Uterus (tissue), 4 donors: ENCODE data around the gene RRBP1. TPM values are rescaled to one million over a fixed set of nuclear protein-coding genes. Genes with fewer than 3 reads are reported as not detected.

Source experiments
- DNase-seq, 2 donors: peaks; one replicate each; pipeline ENCODE4 v3.0.0-alpha.2; 2019 to 2020
- H3K27ac ChIP-seq, 2 donors: fragments of 200-600 bp; sonication (generic); 1 replicate in 1 of 2; 2 replicates in 1 of 2; pipeline ENCODE4 v1.5.1; 2016 to 2018
- H3K27me3 ChIP-seq, 2 donors: fragments of 200-600 bp; sonication (generic); one replicate each; pipeline ENCODE4 v1.5.1; 2018 to 2019; ENCODE audit warnings: control low read depth in 1 of 2
- H3K36me3 ChIP-seq, 2 donors: fragments of 200-600 bp; sonication (generic); one replicate each; pipeline ENCODE4 v1.5.1; 2019; ENCODE audit warnings: control low read depth in 1 of 2
- H3K4me1 ChIP-seq, 2 donors: fragments of 200-600 bp; sonication (generic); one replicate each; pipeline ENCODE4 v1.5.1; 2018 to 2019; ENCODE audit warnings: control low read depth in 1 of 2
- H3K4me3 ChIP-seq, 2 donors: fragments of 200-600 bp; sonication (generic); 1 replicate in 1 of 2; 2 replicates in 1 of 2; pipeline ENCODE4 v1.5.1; 2018 to 2019; ENCODE audit warnings: mild to moderate bottlenecking in 1 of 2
- H3K9me3 ChIP-seq, 2 donors: fragments of 200-600 bp; sonication (generic); one replicate each; pipeline ENCODE4 v1.5.1; 2019; ENCODE audit warnings: control low read depth in 1 of 2
- CTCF ChIP-seq, 4 experiments: fragments of 200-600 bp in 2 of 4; fragments of 450-650 bp in 2 of 4; sonication (generic) in 2 of 4; IDR thresholded peaks; one replicate each; pipeline ENCODE4 v1.5.1; 2016 to 2019; ENCODE audit warnings: antibody characterized with exemption in 4 of 4, mild to moderate bottlenecking in 2 of 4, moderate library complexity in 1 of 4
- POLR2A ChIP-seq, 2 donors: fragments of 450-650 bp; IDR thresholded peaks; one replicate each; pipeline ENCODE4 v1.6.1; 2016; ENCODE audit warnings: antibody characterized with exemption in 2 of 2, mild to moderate bottlenecking in 1 of 2, moderate library complexity in 1 of 2
- intact Hi-C: fragments of 100-400 bp; cut with DNase I; formaldehyde crosslinking; loops from one replicate; pipeline ENCODE4 v1.15.1; 2023; ENCODE audit warnings: low total_unique reads
- total RNA-seq, 4 donors: library from RNA; depleted of rRNA in 3 of 4; stranded (reverse); fragments of >200 nt in 3 of 4; gene quantifications; one replicate each; pipeline versions ENCODE4 v1.1.0 to v1.2.4, GENCODE V29; 2014 to 2023
- donor health status: DM: yes; HTN: yes; CAD: no.

RRBP1 gene
- total RNA-seq, 4 donors from 2014 or later = 13.2 to 172 (median 96.9) TPM

DNA sequence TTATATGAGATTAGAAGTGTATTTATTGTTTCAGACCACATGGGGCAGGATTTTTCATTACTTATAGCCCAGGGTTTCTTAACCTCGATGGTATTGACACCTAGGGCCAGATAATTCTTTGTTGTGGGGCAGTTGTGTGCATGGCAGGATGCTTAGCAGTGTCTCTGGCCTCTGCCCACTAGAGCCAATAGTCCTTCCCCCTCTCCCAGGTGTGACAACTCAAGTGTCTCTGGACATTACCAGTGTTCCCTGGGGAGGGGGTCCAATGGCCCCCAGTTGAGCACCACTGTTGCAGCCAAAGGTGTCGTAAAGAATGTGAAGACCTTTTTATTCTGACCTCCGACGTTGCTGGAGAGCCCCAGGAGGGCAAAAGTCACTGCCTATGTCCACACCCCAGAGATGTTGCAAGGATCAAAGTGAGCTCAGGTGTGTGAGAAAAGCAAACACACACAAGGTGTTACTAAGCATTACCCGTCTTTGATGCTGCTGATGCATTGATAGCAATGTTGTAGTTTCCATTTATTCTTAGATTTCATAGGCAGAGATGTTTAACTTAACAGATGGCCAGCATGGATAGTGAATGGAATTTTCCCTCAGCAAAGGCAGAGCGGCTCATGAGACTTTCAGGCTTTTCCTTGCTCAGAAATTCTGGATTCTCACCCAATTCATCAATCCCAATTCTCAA is 39.9 kb upstream of the RRBP1 start:
- Histone ChIP-seq H3K9me3 (no peaks in the 10 kb centered on the region), H3K36me3 (no peaks in the 10 kb centered on the region), H3K4me1 (no peaks in the 10 kb centered on the region), H3K4me3 (no peak overlapping the region), H3K27me3 (no peaks in the 10 kb centered on the region), H3K27ac (no peak overlapping the region)
- intact Hi-C loops = no loop called here
- TF ChIP-seq POLR2A (IDR thresholded peaks at IDR 0.05) = no peak
- no peak for TF ChIP-seq CTCF (IDR thresholded peaks at IDR 0.05)
- no peak for DNase-seq

DNA sequence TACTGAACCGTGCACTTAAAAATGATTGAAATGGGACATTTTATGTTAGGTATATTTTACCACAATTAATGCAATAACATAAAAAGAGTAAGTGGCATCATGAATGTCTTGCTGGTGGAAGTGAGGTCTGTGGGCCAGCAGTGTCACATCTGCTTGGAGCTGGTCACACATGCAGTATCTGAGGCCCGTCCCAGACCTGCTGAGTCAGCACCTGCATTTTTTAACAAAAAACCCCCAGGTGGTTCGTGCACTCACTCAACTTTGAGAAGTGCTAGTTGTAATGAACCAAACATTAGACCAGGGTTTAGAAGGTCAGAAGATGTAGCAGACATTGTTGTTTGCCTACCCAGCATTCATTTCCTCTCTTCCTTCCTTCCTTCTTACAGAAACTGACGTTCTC is 38.7 kb upstream of the RRBP1 start:
- Histone ChIP-seq H3K4me1 (no peaks in the 10 kb centered on the region), H3K4me3 (no peak overlapping the region), H3K27me3 (no peaks in the 10 kb centered on the region), H3K9me3 (no peaks in the 10 kb centered on the region), H3K36me3 (no peaks in the 10 kb centered on the region), H3K27ac (no peak overlapping the region)
- DNase-seq = no peak
- intact Hi-C loops = no loop called here
- TF ChIP-seq CTCF (IDR thresholded peaks at IDR 0.05) (no peak), POLR2A (IDR thresholded peaks at IDR 0.05) (no peak)

GRCh38 chr20:17716331-17716730 is 34.3 kb upstream of the RRBP1 start:
- no peak for DNase-seq
- Histone ChIP-seq H3K27ac (no peak overlapping the region), H3K27me3 (no peaks in the 10 kb centered on the region), H3K36me3 (no peaks in the 10 kb centered on the region), H3K9me3 (no peaks in the 10 kb centered on the region), H3K4me3 (no peak overlapping the region), H3K4me1 (no peaks in the 10 kb centered on the region)
- intact Hi-C loops = no loop called here
- TF ChIP-seq POLR2A (IDR thresholded peaks at IDR 0.05) (no peak), CTCF (IDR thresholded peaks at IDR 0.05) (no peak)

DNA sequence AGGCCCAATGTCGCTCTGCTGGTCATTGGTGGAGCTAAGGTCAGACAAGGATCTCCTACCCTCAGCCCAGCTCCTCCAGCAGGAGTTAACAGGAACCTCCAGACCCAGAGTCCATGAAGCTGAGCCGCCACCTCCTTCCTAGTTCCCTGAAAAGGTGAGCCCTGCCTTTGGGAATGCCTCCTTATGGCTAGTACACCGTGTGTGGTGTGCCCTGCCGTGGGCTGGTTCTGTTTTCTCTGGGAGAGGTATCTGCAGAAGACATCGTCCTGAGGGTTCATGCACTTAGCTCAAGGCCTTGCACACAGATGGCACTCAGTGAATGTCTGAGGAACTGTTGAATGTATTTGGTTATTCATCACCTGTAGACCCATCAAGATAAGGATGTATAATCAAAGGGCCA is 33.0 kb upstream of the RRBP1 start:
- H3K4me3 ChIP-seq = no peak overlapping the region
- no peaks in the 10 kb centered on the region for H3K27me3 ChIP-seq
- no peaks in the 10 kb centered on the region for H3K4me1 ChIP-seq
- H3K27ac ChIP-seq = no peak overlapping the region
- H3K9me3 ChIP-seq = no peaks in the 10 kb centered on the region
- no peaks in the 10 kb centered on the region for H3K36me3 ChIP-seq
- TF ChIP-seq POLR2A (IDR thresholded peaks at IDR 0.05) (no peak), CTCF (IDR thresholded peaks at IDR 0.05) (no peak)
- no peak for DNase-seq
- intact Hi-C loops = no loop called here

- Histone ChIP-seq H3K36me3 (no peaks in the 10 kb centered on the region), H3K4me1 (no peaks in the 10 kb centered on the region), H3K27me3 (no peaks in the 10 kb centered on the region), H3K27ac (no peak overlapping the region), H3K9me3 (no peaks in the 10 kb centered on the region), H3K4me3 (no peak overlapping the region)
- TF ChIP-seq CTCF (IDR thresholded peaks at IDR 0.05) (no peak), POLR2A (IDR thresholded peaks at IDR 0.05) (no peak)
- intact Hi-C loops = no loop called here
- no peak for DNase-seq
These were observed 32.6 kb upstream of the RRBP1 start for GRCh38 chr20:17714597-17714996.
